Esophagus muscularis mucosa (tissue), 4 donors: ENCODE measurements around the gene STRIP2. TPM values are rescaled to one million over a fixed set of nuclear protein-coding genes. Genes with fewer than 3 reads are reported as not detected.
"Not testable (repeated sequence)": the region's sequence is repeated elsewhere in the genome, so short reads cannot be mapped to it uniquely, and the experiment has no call there.

ENCODE experiments used
- DNase-seq: peaks from one replicate; pipeline ENCODE4 v3.0.0-alpha.2; 2017; ENCODE audit errors: extremely low spot score
- H3K27ac ChIP-seq, 4 donors: fragments of 200-600 bp; sonication (generic); replicated peaks in 1 of 4; 1 replicate in 3 of 4; 2 replicates in 1 of 4; pipeline ENCODE4 v1.5.1; 2016 to 2019; ENCODE audit warnings: mild to moderate bottlenecking in 1 of 4
- H3K27me3 ChIP-seq, 4 donors: fragments of 200-600 bp; sonication (generic); one replicate each; pipeline versions ENCODE4 v1.5.1 to v1.6.0; 2016 to 2019
- H3K36me3 ChIP-seq, 4 donors: fragments of 200-600 bp; sonication (generic); one replicate each; pipeline ENCODE4 v1.5.1; 2016 to 2019
- H3K4me1 ChIP-seq, 4 donors: fragments of 200-600 bp; sonication (generic); one replicate each; pipeline ENCODE4 v1.5.1; 2016 to 2019
- H3K4me3 ChIP-seq, 4 donors: fragments of 200-600 bp; sonication (generic); 1 replicate in 2 of 4; 2 replicates in 2 of 4; pipeline ENCODE4 v1.5.1; 2016 to 2019; ENCODE audit warnings: mild to moderate bottlenecking in 4 of 4, moderate library complexity in 1 of 4
- H3K9me3 ChIP-seq, 4 donors: fragments of 200-600 bp; sonication (generic); 1 replicate in 3 of 4; 2 replicates in 1 of 4; pipeline ENCODE4 v1.5.1; 2016 to 2019
- CTCF ChIP-seq, 3 experiments: fragments of 200-600 bp in 2 of 3; fragments of 450-650 bp in 1 of 3; sonication (generic) in 2 of 3; IDR thresholded peaks; one replicate each; pipeline ENCODE4 v1.5.1; 2017 to 2019; ENCODE audit warnings: antibody characterized with exemption in 3 of 3, mild to moderate bottlenecking in 2 of 3, moderate library complexity in 1 of 3
- EP300 ChIP-seq: sonication (generic); formaldehyde crosslinking; IDR thresholded peaks from one replicate; pipeline ENCODE4 v1.6.1; 2017; ENCODE audit warnings: antibody characterized with exemption
- POLR2A ChIP-seq: fragments of 450-650 bp; IDR thresholded peaks from one replicate; pipeline ENCODE4 v1.6.1; 2017; ENCODE audit warnings: antibody characterized with exemption, moderate library complexity, mild to moderate bottlenecking, low read depth
- POLR2AphosphoS5 ChIP-seq, 2 donors: sonication (generic); formaldehyde crosslinking; IDR thresholded peaks; one replicate each; pipeline ENCODE4 v1.6.1; 2017; ENCODE audit warnings: antibody characterized with exemption in 2 of 2
- WGBS: methylation state at CpG from one replicate; pipeline ENCODE4 v1.1.5; 2018; 5-methylcytosine and 5-hydroxymethylcytosine counted together
- intact Hi-C: fragments of 100-400 bp; cut with DNase I; formaldehyde crosslinking; loops from one replicate; pipeline ENCODE4 v1.15.1; 2023
- total RNA-seq, 4 donors: library from RNA; depleted of rRNA; stranded (reverse); fragments of >200 nt; gene quantifications; one replicate each; pipeline versions ENCODE4 v1.1.0 to v1.2.1, GENCODE V29; 2016

The STRIP2 gene
- total RNA-seq, 4 donors from 2014 or later: 1.1 to 2.1 (median 1.9) TPM

DNA sequence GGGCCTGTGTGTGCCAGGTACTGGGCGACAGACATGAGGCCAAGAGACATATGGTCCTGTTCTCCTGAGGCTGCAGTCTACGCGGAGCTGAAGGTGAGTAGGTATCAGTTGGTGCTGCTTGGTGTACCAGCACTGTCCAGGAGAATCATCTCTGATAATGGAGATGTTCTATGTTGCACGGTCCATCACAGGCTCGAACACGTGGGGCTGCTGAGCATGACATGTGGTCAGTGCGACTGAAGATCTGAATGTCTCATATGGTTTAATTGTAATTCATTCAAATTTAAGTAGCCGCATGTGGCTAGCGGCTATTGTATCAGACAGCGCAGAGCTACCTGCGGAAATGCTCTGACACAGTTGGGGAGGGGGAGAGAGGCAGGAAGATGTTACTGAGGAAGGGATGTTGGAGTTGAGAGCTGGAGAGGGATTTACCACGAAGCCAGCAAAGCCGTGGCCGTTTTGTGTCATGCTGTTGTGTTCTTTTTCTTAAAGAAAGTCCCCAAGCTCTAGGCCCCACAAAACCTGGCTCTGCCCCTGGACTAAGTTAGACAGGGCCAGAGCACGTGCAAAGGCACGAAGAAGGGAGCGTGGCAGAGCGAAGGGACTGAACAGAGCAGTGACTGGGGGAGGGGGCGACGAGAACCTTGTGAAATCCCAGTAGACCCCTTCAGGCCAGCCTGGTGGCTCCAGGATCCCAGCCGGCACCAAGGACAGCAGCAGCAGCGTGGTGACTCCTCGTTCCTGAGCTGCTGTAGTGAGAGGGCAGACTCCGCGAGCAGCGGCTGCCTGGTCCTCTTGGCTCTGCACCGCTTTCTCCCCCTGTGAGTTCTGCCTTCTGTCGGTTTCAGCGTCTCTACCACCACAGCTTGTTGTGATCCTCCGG is 88.1 kb downstream of the STRIP2 start:
- H3K27me3 ChIP-seq: peaks cover 0 to 21% (median 0%) of the 10 kb centered on the region in 4 donors
- H3K9me3 ChIP-seq: no peaks in the 10 kb centered on the region
- no peak overlapping the region for H3K4me3 ChIP-seq
- 60% methylated on average over 25 of the region's 30 CpGs for WGBS
- H3K4me1 ChIP-seq: no peaks in the 10 kb centered on the region
- no peak overlapping the region for H3K27ac ChIP-seq
- no peak for DNase-seq
- TF ChIP-seq POLR2A (no peak), POLR2AphosphoS5 (IDR thresholded peaks at IDR 0.05) (no peak), CTCF (IDR thresholded peaks at IDR 0.05) (no peak), EP300 (no peak)
- no peaks in the 10 kb centered on the region for H3K36me3 ChIP-seq
- intact Hi-C loops: no loop called here

- DNase-seq: no peak
- Histone ChIP-seq H3K4me1 (no peaks in the 10 kb centered on the region), H3K27me3 (peaks cover 0 to 20% (median 0%) of the 10 kb centered on the region in 4 donors), H3K27ac (no peak overlapping the region), H3K36me3 (no peaks in the 10 kb centered on the region), H3K9me3 (no peaks in the 10 kb centered on the region), H3K4me3 (no peak overlapping the region)
- TF ChIP-seq POLR2AphosphoS5 (IDR thresholded peaks at IDR 0.05) (no peak), POLR2A (no peak), CTCF (IDR thresholded peaks at IDR 0.05) (no peak), EP300 (no peak)
- 47% methylated on average over 4 of the region's 5 CpGs for WGBS
- intact Hi-C loops: no loop called here
These were observed 88.7 kb downstream of the STRIP2 start for GRCh38 chr7:129522971-129523340.

- peaks cover 0 to 20% (median 0%) of the 10 kb centered on the region in 4 donors for H3K27me3 ChIP-seq
- H3K27ac ChIP-seq: no peak overlapping the region
- intact Hi-C loops: no loop called here
- 65% methylated on average over 3 of the region's 3 CpGs for WGBS
- H3K9me3 ChIP-seq: no peaks in the 10 kb centered on the region
- H3K4me1 ChIP-seq: no peaks in the 10 kb centered on the region
- TF ChIP-seq CTCF (IDR thresholded peaks at IDR 0.05) (no peak), POLR2A (no peak), EP300 (no peak), POLR2AphosphoS5 (IDR thresholded peaks at IDR 0.05) (no peak)
- no peaks in the 10 kb centered on the region for H3K36me3 ChIP-seq
- no peak for DNase-seq
- no peak overlapping the region for H3K4me3 ChIP-seq
These were observed 89.7 kb downstream of the STRIP2 start for GRCh38 chr7:129523924-129524323.

GRCh38 chr7:129524405-129524804 is 90.2 kb downstream of the STRIP2 start:
- H3K27ac ChIP-seq, H3K4me1 ChIP-seq, H3K9me3 ChIP-seq, H3K4me3 ChIP-seq, DNase-seq, intact Hi-C loops, H3K36me3 ChIP-seq: not testable (repeated sequence)
- WGBS: 82% methylated on average over 2 of the region's 2 CpGs
- H3K27me3 ChIP-seq: peaks cover 0 to 20% (median 0%) of the 10 kb centered on the region in 4 donors

DNA sequence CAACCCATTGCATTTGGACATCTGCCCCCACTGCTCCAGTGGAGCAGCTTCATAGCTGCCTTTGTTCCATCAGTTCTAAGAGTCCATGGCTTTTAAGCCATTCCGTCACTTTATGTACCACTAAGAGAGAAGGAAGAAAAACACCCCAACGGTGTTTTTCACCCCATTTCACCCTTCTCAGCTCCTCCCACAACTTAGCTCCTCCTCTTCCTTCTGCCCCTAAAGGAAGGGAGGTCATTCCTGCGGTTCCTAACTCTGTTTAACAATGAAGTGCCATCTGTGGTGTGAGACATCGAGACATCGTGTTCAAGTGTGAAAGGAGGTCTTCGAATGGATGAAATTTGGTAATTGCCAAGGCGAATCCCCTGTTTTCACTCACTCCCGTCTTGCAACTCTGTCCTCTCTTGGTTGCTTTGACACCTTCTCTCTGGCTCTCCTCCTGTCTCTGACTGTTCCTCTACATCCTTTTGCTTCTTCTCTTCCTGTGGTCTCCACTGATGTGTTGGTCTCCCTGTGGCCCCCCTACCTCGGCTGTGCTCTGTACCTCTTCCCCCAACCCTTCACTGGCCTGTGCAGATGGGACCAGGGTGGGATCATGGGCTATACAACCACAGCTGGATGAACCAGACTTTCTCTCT is 91.1 kb downstream of the STRIP2 start:
- TF ChIP-seq POLR2AphosphoS5 (IDR thresholded peaks at IDR 0.05): no peak
- TF ChIP-seq POLR2A: no peak
- TF ChIP-seq EP300: no peak
- no peak for TF ChIP-seq CTCF (IDR thresholded peaks at IDR 0.05)
- H3K9me3 ChIP-seq: no peaks in the 10 kb centered on the region
- peaks cover 0 to 20% (median 0%) of the 10 kb centered on the region in 4 donors for H3K27me3 ChIP-seq
- no peak overlapping the region for H3K4me3 ChIP-seq
- H3K27ac ChIP-seq: no peak overlapping the region
- DNase-seq: no peak
- H3K36me3 ChIP-seq: no peaks in the 10 kb centered on the region
- peaks cover 0 to 8% (median 0%) of the 10 kb centered on the region in 4 donors for H3K4me1 ChIP-seq
- WGBS: 78% methylated on average over 9 of the region's 9 CpGs
- intact Hi-C loops: no loop called here
